Retinal pigment epithelial cell (primary cell): ENCODE results near the gene PHLDB2.

Experiments used
- DNase-seq: peaks from one replicate; pipeline ENCODE4 v3.0.0-alpha.2; 2010; ENCODE audit warnings: low read depth
- H3K4me3 ChIP-seq: 2 replicates; pipeline ENCODE4 v1.5.1; 2011; ENCODE audit warnings: mild to moderate bottlenecking, low read length, control low read depth, moderate library complexity
- TF ChIP-seq, protein P1 (sequence below): conservative IDR thresholded peaks from 2 replicates; pipeline ENCODE4 v1.5.1; 2011; ENCODE audit warnings: low read depth, low read length, control low read depth, inconsistent platforms

The PHLDB2 gene

DNA sequence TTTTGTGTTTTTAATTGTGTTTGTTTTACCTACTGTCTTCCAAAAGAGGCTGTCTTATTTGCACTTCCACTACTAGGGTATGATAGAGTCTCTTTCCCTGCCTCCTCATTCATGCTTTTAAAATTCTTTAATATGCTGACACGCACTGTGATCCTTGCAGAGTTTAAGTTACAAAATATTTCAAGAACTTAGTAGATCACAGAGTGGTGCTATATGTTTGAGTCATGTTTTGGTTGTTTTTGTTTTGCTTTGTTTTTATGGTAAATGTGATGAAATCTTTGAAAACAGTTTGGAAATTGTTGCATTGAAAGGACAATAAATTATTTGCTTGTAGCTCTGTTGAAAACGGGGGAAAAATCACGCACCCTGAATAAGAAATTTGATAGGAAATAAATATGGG, 113.8 kb downstream of the PHLDB2 start:
- TF ChIP-seq, protein P1, sequence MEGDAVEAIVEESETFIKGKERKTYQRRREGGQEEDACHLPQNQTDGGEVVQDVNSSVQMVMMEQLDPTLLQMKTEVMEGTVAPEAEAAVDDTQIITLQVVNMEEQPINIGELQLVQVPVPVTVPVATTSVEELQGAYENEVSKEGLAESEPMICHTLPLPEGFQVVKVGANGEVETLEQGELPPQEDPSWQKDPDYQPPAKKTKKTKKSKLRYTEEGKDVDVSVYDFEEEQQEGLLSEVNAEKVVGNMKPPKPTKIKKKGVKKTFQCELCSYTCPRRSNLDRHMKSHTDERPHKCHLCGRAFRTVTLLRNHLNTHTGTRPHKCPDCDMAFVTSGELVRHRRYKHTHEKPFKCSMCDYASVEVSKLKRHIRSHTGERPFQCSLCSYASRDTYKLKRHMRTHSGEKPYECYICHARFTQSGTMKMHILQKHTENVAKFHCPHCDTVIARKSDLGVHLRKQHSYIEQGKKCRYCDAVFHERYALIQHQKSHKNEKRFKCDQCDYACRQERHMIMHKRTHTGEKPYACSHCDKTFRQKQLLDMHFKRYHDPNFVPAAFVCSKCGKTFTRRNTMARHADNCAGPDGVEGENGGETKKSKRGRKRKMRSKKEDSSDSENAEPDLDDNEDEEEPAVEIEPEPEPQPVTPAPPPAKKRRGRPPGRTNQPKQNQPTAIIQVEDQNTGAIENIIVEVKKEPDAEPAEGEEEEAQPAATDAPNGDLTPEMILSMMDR = no peak
- DNase-seq = no peak

DNA sequence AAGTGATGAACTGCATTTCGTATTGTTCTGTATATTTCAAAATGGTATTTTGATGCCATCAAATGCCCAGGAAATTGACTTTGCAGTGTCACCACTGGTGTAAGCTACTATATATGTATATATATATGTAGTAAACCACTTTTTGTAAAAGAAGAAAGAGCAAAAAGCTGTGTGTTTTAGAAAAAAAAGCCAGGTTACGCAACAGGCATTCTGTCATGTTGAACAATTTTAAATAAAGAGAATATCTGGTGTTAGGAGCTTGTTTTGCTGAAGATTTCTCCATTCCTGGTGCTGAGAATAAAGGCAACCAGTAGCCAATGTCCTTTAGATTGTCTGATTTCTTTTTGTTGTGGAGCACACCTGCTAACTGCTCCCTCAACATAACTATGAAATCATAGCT, 116.1 kb downstream of the PHLDB2 start:
- DNase-seq = no peak
- H3K4me3 ChIP-seq = no peak overlapping the region
- TF ChIP-seq, protein P1 = no peak

More for the DNA sequence above, 113.8 kb downstream of the PHLDB2 start:
- H3K4me3 ChIP-seq = no peak overlapping the region

DNA sequence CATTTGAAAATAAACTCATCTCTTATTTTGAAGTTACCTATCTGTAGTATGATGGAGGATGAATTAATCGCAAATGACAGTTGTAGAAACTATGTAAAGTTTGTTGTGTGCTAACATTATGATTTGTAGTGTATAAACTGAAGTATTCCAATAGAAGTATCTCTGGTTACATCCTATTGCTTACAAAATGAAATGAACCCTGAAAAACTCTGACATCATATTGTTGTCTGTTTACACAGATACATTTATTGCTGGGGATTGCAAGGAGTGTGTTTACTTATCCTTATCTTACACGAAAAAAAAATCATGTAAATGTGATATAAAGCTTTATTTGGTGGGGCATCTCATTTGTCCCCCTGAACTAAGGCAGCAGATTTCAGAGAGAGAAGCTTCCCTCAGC, 117.2 kb downstream of the PHLDB2 start:
- no peak for DNase-seq
- TF ChIP-seq, protein P1 = no peak
- H3K4me3 ChIP-seq = no peak overlapping the region

GRCh38 chr3:111978583-111979433, 119.7 kb downstream of the PHLDB2 start, which contains the start of gene ABHD10:
Gene ABHD10 (plus strand): TSS chr3:111979026. CDS start chr3:111979062, 36 bp downstream.
- TF ChIP-seq, protein P1 = no peak
- peak within 1 kb of the TSS; percentile 86 for H3K4me3 ChIP-seq
- peak; percentile 92 for DNase-seq

GRCh38 chr3:111979434-111980038, 120.5 kb downstream of the PHLDB2 start:
- no peak for DNase-seq
- TF ChIP-seq, protein P1 = no peak
- H3K4me3 ChIP-seq = peak overlapping the region; percentile 86

DNA sequence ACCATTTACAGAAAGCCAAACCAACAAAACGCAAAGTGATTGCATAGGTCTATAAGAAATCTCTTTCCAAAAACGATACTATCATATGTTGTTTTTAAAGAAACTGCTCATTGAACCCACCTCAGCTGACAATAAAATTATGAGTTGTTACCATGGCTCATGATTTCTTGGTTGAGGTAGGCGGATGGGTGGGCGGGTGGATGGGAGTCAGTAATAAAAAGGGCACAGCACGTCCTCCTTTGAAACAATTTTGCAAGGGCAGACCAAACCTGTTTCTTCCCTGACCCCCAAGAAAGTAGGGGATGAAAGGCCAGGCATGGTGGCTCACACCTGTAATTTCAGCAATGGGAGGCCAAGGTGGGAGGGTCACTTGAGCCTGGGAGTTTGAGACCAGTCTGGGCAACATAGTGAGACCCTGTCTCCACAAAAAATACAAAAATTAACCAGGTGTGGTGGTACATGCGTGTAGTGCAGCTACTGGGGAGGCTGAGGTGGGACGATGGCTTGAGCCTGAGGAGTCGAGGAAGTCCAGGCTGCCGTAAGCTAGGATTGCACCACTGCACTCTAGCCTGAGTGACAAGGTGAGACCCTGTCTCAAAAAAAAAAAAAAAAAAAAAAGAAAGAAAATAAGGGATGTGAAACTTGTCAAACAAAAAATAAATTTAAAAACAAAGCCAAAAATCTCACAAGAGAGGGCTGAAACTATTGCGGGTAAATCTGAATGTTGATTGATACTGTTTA, 121.8 kb downstream of the PHLDB2 start:
- no peak for DNase-seq
- TF ChIP-seq, protein P1 = no peak

More for the DNA sequence above, 121.8 kb downstream of the PHLDB2 start:
- no peak overlapping the region for H3K4me3 ChIP-seq
